ENCODE data around the gene BFSP1. TPM values are rescaled to one million over a fixed set of nuclear protein-coding genes. Genes with fewer than 3 reads are reported as not detected.

The BFSP1 gene
- polyA plus RNA-seq, 3 donors = 3.3 to 4.4 (median 3.3) TPM

DNA sequence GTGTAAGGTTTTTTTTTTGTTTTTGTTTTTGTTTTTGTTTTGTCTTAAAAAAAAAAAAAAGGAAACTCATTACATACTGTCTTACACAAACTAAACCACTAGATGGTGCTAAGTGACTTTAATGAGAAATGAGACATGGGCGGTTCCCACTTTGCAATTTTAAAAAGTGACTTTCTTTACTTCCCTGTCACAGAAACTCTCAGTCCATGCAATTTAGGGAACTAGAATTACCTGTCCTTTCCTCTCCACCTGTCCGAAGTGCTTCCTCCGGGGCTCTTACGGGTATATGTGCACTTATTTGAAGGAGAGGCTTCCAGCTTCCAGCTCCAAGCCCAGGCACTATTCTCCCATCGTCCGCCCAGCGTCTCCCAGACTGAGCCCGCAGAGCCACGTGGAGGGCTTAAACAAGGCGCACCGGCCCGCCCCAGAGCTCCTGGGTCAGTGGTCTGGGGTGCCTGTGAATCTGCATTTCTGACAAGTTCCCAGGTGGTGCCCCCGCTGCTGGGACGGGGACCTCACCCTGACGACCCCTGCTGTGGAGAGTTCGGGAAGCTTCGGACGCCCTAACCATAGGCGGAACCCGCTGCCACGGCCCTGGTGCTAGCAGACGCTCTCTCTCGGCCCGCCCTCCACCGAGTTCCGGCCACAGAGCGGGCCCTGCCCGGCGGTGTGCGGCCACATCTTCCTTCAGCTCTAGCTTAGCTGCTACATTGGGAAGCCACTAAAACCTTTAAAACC is 26.1 kb downstream of the BFSP1 start:
- peak in 8 of 11 donors; percentile 22 to 71 (median 48) for DNase-seq (ENCODE audit: extremely low read depth in 1 of 11, low read depth in 9 of 11, low spot score in 4 of 11)

DNA sequence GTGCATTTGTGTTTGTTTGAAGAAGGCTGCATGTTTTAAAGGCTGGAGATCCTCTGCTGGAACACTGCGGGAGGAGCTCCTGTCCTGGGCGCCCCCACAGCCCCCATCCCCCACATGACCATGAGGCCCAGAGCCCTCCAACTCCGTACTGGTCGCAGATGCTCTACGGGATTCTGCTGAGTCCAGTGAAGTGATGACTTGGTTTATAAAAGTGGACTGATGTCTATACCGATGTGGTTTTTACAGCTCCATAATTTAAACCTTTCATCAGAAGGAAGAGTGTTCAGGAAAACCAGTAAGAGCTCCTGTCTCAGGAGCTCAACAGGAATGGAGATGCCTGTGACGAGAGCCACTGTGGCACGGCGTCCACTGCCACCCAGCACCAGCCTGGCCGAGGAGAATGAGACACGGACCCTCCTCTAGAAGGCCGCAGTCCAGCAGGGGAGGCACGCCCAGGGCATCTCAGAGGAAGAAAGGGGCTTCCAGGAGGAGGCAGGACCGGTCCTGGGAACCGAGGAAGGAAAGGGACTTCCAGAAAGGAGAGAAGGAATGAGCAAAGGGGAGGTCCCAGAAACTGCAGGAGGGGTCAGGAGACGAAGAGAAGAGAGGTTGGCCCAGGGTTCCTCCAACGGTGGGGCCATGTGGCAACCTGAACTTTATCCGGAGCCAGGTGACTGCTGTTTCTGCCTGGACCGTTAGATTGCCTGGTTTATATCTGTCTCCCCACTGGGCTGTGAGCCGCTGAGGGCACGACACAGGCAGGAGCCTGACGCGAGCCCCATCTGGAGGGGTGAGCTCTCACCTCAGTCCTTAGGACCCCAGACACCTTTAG is 26.9 kb downstream of the BFSP1 start:
- no peak for DNase-seq (ENCODE audit: extremely low read depth in 1 of 11, low read depth in 9 of 11, low spot score in 4 of 11)

GRCh38 chr20:17503301-17504065 is 27.7 kb downstream of the BFSP1 start:
- no peak for DNase-seq (ENCODE audit: extremely low read depth in 1 of 11, low read depth in 9 of 11, low spot score in 4 of 11)

DNA sequence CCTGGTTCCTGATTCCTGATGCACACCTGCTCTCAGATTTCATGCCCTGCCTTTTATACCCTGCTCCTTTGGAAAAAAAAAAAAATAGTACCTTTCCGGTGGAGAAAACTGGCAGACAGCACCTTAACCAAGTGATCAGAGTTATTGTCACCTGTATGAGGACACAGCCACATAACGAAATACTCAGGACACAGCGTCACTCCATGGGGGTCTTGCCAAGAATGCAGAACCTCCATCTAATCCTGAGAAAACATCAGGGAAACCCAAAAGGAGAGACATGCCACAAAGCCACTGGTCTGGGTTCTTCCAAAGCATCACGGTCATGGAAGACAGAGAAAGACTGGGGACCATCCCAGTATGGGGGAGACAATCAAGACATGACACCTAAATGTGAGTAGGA is 29.1 kb downstream of the BFSP1 start:
- no peak for DNase-seq (ENCODE audit: extremely low read depth in 1 of 11, low read depth in 9 of 11, low spot score in 4 of 11)

GRCh38 chr20:17501701-17502100 is 29.5 kb downstream of the BFSP1 start:
- DNase-seq (ENCODE audit: extremely low read depth in 1 of 11, low read depth in 9 of 11, low spot score in 4 of 11) = no peak

- no peak for DNase-seq (ENCODE audit: extremely low read depth in 1 of 11, low read depth in 9 of 11, low spot score in 4 of 11)
Measured at GRCh38 chr20:17500826-17501225, 30.4 kb downstream of the BFSP1 start.

GRCh38 chr20:17500271-17500670 is 30.9 kb downstream of the BFSP1 start:
- no peak for DNase-seq (ENCODE audit: extremely low read depth in 1 of 11, low read depth in 9 of 11, low spot score in 4 of 11)

- DNase-seq (ENCODE audit: extremely low read depth in 1 of 11, low read depth in 9 of 11, low spot score in 4 of 11) = no peak
Measured at GRCh38 chr20:17499041-17499440, 32.1 kb downstream of the BFSP1 start.

DNA sequence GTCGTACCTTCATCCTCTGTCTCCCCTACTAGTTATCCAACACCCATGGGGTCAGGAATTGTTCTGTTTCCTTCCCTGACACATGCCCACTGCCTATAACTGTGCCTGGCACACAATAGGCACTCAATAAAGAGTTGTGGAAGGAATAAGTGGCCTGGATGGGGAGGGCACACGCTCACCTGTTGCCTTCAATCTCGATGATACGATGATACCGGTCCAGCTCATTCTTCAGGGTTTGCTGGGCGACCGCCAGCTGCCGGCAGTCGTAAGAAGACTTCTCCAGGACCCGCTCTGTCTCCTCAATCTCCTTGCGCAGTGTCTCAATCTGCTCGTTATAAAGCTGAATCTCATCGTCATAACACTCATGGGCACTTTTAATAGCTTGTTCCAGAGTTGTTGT is 32.5 kb downstream of the BFSP1 start:
- DNase-seq (ENCODE audit: extremely low read depth in 1 of 11, low read depth in 9 of 11, low spot score in 4 of 11) = no peak

DNA sequence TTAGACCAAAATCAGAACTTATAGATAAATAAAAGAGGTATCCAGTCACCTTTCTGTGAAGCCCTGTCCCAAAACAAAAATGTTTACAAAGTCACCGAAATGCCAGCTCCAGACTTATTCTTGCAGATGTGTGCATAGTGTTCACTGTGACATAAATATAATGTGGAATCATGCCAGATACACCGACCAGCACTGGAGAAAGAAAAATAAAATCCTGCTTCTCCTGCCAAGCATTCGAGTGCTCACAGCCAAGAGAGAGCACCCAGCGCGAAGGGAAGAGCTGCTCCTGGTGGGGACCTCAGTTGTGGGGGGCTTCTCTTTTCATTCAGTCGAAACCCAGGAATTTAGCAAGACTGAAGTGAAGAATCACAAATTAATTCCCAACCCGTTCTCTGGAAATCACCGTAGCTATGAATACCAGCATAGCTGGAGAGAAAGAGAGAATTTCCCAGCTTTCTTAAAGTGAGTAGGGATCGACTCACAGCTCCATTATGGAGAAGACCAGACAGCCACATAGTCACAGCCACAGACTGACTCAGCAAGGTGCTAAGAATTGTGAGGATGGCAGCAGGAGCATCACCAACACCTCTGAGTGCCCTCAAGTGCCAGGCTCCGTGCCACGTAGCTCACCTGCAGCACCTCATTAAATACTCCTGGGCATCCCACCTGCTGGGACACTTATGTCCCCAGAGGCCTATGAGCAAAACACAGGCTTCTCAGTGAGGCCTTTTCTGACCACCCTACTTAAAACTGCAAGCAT is 33.2 kb downstream of the BFSP1 start:
- DNase-seq (ENCODE audit: extremely low read depth in 1 of 11, low read depth in 9 of 11, low spot score in 4 of 11) = no peak

DNA sequence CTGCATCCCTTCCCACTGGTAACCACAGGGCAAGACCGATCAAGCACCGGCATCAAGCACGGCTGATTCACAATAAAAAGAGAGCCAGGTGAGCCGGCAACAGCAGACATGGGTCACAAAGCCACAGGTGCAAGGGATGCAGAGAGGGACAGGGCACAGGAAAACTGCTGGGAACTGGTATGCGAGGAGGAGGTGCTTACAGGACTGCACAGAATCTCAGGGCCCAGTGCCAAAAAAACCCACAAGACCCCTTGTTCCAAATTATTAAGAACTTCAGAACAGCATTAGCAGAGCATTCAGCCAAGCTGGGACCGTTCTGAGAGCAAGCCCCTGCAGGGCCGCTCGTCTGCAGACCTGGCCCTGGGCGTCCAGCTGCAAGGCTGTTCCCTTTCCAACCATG is 35.4 kb downstream of the BFSP1 start:
- no peak for DNase-seq (ENCODE audit: extremely low read depth in 1 of 11, low read depth in 9 of 11, low spot score in 4 of 11)

DNA sequence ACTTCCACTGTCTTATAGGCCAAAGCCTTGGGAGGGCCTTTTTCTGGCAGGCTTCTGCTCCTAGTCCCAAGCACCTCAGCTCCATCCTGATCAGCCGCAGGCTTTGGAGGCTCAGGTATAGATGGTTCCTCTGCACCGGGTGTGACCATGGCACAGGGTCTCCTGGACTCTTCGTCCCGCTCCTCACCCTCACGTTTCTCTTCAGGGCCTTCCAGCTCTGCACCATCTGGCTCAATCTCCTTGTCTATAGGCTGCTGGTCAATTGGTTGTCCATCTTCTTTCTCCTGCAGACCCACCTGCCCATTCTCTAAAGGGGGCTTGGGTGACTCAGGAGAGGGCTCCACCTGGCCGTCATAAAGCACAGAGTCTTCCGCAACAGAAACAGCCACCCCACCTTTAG is 37.0 kb downstream of the BFSP1 start:
- DNase-seq (ENCODE audit: extremely low read depth in 1 of 11, low read depth in 9 of 11, low spot score in 4 of 11) = no peak

DNA sequence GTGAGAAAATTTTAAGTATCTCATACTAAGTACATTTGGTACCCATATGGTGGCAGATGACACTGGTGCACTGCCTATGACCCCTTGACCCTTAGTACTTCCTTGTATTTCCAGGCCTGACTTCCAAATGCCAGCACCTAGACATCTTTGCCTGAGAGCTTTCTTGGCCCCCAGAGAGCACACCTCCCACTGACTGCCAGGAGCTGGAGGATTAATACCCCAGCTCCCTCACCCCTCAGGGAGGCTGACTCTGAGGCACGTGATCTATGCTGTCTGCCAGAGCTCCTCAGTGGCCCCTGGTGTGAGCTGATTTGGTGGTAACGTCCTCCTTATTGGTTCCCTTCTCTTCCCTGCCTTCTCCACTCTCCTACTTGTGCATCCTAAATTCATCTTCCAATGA is 38.0 kb downstream of the BFSP1 start:
- DNase-seq (ENCODE audit: extremely low read depth in 1 of 11, low read depth in 9 of 11, low spot score in 4 of 11) = no peak

DNA sequence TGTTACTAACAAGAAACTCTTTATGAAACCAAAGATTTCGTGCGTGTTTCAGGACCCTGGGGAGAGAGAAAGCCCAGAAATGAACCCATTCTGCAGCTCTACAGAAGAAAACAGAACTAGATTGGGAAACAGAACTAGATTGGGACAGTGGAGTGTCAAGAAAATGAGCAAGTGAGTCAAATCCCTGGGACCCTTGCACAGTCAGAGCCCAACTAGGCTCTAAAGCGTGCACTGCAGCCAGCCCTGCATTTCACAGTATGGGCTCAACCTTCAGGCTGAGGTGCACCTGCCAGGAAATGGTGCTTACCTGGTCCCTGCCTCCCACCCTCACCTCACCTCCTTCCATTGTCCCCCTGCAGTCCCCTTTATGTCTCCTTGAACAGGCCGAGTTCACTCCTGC is 39.7 kb downstream of the BFSP1 start:
- DNase-seq (ENCODE audit: extremely low read depth in 1 of 11, low read depth in 9 of 11, low spot score in 4 of 11) = no peak

DNA sequence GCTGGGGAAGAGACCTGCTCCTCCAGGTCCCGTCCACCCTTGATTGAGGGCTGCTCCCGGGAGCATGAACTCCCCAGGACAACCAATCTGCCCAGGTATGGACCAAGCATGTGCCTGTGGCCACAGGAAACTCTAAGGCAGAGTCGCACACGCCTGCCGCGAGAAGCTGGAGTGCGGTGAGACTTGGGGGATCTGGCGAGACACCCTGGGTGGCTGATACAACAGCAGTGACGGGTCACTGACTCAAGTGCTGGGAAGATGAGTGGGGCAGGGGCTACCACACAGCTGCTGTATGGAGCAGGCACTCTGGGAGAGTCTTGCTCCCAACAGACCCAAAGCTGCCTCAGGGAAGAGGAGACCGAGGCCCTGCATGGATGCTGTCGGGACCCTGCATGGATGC is 40.1 kb downstream of the BFSP1 start:
- DNase-seq (ENCODE audit: extremely low read depth in 1 of 11, low read depth in 9 of 11, low spot score in 4 of 11) = no peak

GRCh38 chr20:17490501-17490900 is 40.7 kb downstream of the BFSP1 start:
- DNase-seq (ENCODE audit: extremely low read depth in 1 of 11, low read depth in 9 of 11, low spot score in 4 of 11) = no peak

DNA sequence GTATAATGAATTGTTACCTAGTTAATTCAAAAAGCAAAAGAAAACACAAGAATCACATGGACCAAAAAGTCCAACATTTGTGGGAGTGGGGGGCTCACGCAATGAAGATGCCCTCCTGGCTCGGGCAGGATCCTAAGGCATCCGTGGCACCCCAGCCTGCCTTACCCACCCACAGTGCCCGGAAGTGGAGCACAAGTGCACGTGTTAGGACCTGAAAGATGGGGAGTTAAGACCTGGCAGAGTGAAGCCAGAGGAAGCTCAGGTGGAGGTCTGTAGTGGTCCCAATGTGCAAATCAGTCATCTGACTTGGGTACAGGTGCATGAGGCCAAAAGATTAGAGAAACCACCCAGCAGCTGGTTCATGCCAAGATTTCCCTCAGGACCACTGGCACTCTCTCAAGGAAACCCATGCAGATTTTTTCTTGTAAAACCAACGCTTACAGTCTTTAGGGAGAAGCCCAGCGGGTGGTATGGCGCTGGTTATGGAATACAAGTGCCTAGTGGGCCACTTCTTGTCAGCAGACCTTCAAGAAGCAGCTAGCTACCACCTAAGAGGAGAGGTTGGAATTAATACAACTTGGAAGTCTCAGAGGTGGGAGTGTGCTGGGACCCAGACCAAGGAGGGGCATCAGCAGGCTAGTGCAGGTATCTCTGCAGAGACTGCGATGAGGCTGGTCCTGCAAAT is 42.1 kb downstream of the BFSP1 start:
- no peak for DNase-seq (ENCODE audit: extremely low read depth in 1 of 11, low read depth in 9 of 11, low spot score in 4 of 11)

DNA sequence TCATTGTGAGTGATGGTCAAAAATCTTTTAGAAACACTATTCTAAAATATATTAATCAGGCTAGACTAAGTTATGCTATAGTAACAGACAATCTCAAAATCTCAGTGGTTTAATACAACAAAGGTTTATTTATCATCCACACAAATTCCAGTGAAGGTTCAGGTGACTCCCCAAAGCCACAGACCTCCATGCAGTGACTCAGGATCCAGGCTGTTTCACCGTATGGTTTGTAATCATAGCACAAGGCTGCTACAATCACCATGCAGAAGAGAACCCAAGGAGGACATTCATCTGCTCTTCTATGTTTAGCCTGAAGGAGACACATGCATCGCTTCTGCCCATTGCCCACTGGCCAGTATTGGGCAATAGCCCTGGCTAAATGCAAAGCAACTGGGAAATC is 46.2 kb downstream of the BFSP1 start:
- no peak for DNase-seq (ENCODE audit: extremely low read depth in 1 of 11, low read depth in 9 of 11, low spot score in 4 of 11)

DNA sequence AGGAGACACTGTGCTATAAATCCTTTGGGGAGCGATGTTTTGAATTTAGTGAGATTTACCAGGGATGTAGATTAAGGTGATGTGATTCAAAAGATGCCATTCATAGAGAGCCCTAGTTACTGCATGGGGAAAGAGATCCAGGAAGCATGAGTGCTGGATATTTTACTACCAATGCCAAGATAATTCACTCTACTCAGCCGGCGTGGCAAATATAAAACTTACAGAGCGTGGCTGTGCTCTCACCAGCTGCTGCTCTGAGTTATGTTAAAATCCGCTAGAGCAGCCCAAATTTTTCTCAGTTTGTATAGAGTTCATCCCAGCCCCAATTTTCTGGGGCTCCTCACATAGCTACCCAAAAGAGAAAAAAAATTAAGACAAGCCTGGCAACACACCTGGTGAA is 48.6 kb downstream of the BFSP1 start:
- DNase-seq (ENCODE audit: extremely low read depth in 1 of 11, low read depth in 9 of 11, low spot score in 4 of 11) = no peak

Measured in renal cortex interstitium (tissue), 11 donors.